Pancreas (tissue), 10 donors: ENCODE measurements around the gene PIK3CD. TPM values are rescaled to one million over a fixed set of nuclear protein-coding genes. Genes with fewer than 3 reads are reported as not detected.

ENCODE experiments used
- ATAC-seq, 4 donors: fragments of 200-7000 bp; cut with Tn5 transposase; one replicate each; pipeline versions ENCODE4 v1.8.0 to v1.9.1; 2020; ENCODE audit warnings: mild to moderate bottlenecking in 4 of 4, moderate library complexity in 4 of 4
- DNase-seq, 6 donors: peaks; one replicate each; pipeline ENCODE4 v3.0.0-alpha.2; 2020
- FAIRE-seq: peaks from 2 replicates; lab custom pipeline; 2012; peaks lifted over from hg19 to GRCh38; lab: Jason Lieb, UNC
- H3K27ac ChIP-seq, 4 donors: fragments of 200-600 bp; sonication (generic); 1 replicate in 3 of 4; 2 replicates in 1 of 4; pipeline versions ENCODE4 v1.5.0 to v1.8.0; 2020
- H3K27me3 ChIP-seq, 4 donors: fragments of 200-600 bp; one replicate each; pipeline ENCODE4 v1.8.0; 2021
- H3K36me3 ChIP-seq, 3 donors: fragments of 200-600 bp; sonication (generic) in 1 of 3; one replicate each; pipeline versions ENCODE4 v1.5.0 to v1.8.0; 2020 to 2021
- H3K4me1 ChIP-seq, 3 donors: fragments of 200-600 bp; one replicate each; pipeline ENCODE4 v1.8.0; 2021
- H3K4me3 ChIP-seq, 4 donors: fragments of 200-600 bp; sonication (generic) in 2 of 4; one replicate each; pipeline versions ENCODE4 v1.5.0 to v1.8.0; 2020 to 2021
- H3K9me3 ChIP-seq, 4 donors: fragments of 200-600 bp; one replicate each; pipeline ENCODE4 v1.8.0; 2021
- WGBS, 2 donors: extraction: QIAGEN DNeasy Blood & Tissue Kit; methylation state at CpG; one replicate each; pipeline ENCODE4 v1.1.7; 2013; 5-methylcytosine and 5-hydroxymethylcytosine counted together
- intact Hi-C, 3 donors: fragments of 100-400 bp; cut with DNase I; formaldehyde crosslinking; loops; one replicate each; pipeline versions ENCODE4 v1.11.1 to v1.14.2; 2022
- polyA plus RNA-seq, 2 donors: library from polyadenylated mRNA; stranded (reverse); fragments of 200-250 nt; gene quantifications; one replicate each; pipeline ENCODE4 v1.2.3, GENCODE V29; 2013
- total RNA-seq, 6 donors: library from RNA; stranded (reverse); fragmentation: NEBNext Ultra II Directional in 4 of 6; extraction: Animal tissue kit (Norgen Biotek cat#: 25700) in 4 of 6; gene quantifications; one replicate each; pipeline versions ENCODE4 v1.2.1 to v1.2.4, GENCODE V29; 2021 to 2023
- TF ChIP-seq, protein P1 (sequence below), 4 donors: fragments of 200-600 bp; sonication (generic) in 3 of 4; IDR thresholded peaks; one replicate each; pipeline versions ENCODE4 v1.5.0 to v1.8.0; 2021; ENCODE audit warnings: antibody characterized with exemption in 4 of 4
- donor health status: healthy with polysubstance abuse.
- donor health status: DM: no; HTN: no; CAD: no; lungs with moderate emphysema.
- donor health status: DM: no; HTN: no; CAD: no.
- donor health status: control.
- donor health status: control.
- donor health status: Bipolar disorder and iron deficiency.
- donor health status: DM: yes; HTN: yes; CAD: no.
- donor health status: DM: no; HTN: no; CAD: no.
- donor health status: DM: no; HTN: no; CAD: no.
- donor health status: DM: yes; HTN: yes; CAD: no.

Gene PIK3CD
- total and polyA plus RNA-seq, 8 donors: 1.9 to 10.6 (median 2.3) TPM

DNA sequence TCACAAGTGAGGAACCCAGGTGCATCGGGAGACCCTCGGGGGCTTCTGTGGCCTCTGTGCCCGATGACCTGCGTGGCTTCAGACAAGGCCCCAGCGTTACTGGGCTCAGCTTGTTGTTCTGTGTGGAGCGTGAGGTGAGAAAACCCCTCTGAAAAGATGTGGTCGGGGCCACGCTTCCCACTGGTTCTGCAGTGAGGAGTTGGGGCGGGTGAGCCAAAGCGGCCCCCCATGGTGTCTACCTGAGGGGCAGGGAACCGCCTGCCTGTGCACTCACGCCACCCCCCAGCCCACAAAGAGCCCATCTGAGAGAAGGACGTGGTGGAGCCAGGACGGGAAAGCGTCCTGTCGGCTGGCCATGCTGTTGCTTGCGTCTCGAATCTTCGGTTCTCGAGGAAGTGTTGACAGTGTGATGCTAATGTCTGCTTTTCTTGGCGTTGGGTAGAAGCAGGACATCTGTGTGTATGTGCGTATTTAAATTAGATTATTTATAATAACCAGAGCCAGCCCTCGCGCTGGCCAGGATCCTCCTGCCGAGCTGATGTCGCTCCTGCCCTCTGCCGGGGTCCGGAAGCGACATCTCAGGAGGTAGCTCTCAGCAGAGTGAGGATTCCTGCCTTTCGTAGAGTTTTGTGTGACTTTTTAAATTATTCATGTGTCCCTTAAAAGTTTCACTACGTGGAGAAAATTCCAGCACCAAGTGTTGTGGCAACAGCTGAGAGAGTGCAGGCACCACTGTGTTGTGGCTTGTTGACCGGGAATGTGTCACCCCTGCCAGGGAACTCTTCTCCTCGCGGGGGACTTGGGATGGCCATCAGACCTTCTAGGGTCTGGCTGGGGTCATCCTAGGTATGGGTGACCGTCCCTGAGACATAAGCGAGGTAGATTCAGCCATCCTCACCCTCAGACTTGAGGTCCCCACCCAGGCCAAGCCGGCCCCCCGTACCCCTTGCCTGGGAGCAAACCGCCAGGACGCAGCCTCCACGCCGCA is 47.5 kb upstream of the PIK3CD start:
- Histone ChIP-seq H3K27me3 (no peaks in the 10 kb centered on the region), H3K27ac (no peak overlapping the region), H3K4me3 (no peak overlapping the region), H3K36me3 (peaks cover 0 to 20% (median 9%) of the 10 kb centered on the region in 3 donors), H3K4me1 (no peaks in the 10 kb centered on the region), H3K9me3 (no peaks in the 10 kb centered on the region)
- DNase-seq (peak in 1 of 6 donors; percentile 38), FAIRE-seq (no peak), ATAC-seq (no peak)
- WGBS, 2 donors: 91 to 92% methylated on average over 42 of the region's 42 CpGs
- intact Hi-C loops: no loop called here
- TF ChIP-seq, protein P1, sequence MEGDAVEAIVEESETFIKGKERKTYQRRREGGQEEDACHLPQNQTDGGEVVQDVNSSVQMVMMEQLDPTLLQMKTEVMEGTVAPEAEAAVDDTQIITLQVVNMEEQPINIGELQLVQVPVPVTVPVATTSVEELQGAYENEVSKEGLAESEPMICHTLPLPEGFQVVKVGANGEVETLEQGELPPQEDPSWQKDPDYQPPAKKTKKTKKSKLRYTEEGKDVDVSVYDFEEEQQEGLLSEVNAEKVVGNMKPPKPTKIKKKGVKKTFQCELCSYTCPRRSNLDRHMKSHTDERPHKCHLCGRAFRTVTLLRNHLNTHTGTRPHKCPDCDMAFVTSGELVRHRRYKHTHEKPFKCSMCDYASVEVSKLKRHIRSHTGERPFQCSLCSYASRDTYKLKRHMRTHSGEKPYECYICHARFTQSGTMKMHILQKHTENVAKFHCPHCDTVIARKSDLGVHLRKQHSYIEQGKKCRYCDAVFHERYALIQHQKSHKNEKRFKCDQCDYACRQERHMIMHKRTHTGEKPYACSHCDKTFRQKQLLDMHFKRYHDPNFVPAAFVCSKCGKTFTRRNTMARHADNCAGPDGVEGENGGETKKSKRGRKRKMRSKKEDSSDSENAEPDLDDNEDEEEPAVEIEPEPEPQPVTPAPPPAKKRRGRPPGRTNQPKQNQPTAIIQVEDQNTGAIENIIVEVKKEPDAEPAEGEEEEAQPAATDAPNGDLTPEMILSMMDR (IDR thresholded peaks at IDR 0.05): no peak

DNA sequence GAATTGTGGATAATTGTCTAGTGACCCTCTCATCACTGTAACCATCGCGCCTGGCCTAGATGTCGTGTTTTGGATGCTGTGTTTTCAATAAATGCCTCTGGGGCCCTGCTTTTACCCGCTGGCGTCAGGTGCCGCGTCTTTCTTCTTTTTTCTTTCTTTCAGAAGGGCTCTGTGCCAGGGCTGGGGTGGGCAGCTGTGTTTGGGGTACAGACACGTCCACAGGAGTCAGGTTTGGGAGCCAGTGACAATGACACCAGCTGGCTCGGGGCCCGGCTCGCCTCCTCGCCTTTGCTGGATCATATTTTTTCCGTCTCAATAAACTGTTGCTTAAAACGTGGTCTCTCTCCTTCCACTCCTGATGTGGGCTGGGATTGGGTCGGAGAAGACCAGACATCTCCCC is 46.7 kb upstream of the PIK3CD start:
- Histone ChIP-seq H3K27me3 (no peaks in the 10 kb centered on the region), H3K4me1 (no peaks in the 10 kb centered on the region), H3K4me3 (no peak overlapping the region), H3K27ac (no peak overlapping the region), H3K36me3 (peaks cover 0 to 20% (median 9%) of the 10 kb centered on the region in 3 donors), H3K9me3 (no peaks in the 10 kb centered on the region)
- FAIRE-seq (no peak), ATAC-seq (no peak), DNase-seq (no peak)
- intact Hi-C loops: no loop called here
- TF ChIP-seq, protein P1 (IDR thresholded peaks at IDR 0.05): no peak
- WGBS, 2 donors: 89 to 90% methylated on average over 15 of the region's 15 CpGs

DNA sequence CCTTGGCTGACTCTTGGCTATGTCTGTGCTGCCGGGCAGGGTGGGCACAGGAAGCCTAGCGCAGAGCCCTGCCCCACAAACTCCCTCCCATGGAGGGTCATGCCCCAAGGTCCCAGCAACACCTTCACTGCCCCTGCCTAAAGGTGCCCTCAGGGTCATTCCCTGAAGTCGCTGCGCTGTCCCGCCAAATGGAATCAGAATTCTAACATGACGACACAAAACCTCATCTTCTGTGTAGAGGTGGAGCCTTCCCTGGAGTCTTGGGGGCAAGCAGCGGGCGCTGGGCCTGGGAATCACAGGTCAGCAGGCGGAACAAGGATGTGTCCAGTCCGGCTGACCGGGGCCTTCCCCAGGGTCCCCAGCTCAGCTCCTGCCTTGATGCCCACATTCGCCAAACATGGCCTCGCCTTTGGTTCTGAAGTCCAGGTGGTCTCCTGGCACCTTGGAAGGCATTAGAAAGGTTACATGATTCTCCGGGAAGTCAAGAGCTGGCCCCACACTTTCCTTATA is 45.5 kb upstream of the PIK3CD start:
- FAIRE-seq (no peak), ATAC-seq (no peak), DNase-seq (no peak)
- intact Hi-C loops: no loop called here
- no peaks in the 10 kb centered on the region for H3K9me3 ChIP-seq
- TF ChIP-seq, protein P1 (IDR thresholded peaks at IDR 0.05): no peak
- 97 to 99% methylated on average over 14 of the region's 14 CpGs for WGBS, 2 donors
- H3K27ac ChIP-seq: no peak overlapping the region
- H3K27me3 ChIP-seq: no peaks in the 10 kb centered on the region
- no peak overlapping the region for H3K4me3 ChIP-seq
- peaks cover 0 to 17% (median 9%) of the 10 kb centered on the region in 3 donors for H3K36me3 ChIP-seq
- H3K4me1 ChIP-seq: no peaks in the 10 kb centered on the region

DNA sequence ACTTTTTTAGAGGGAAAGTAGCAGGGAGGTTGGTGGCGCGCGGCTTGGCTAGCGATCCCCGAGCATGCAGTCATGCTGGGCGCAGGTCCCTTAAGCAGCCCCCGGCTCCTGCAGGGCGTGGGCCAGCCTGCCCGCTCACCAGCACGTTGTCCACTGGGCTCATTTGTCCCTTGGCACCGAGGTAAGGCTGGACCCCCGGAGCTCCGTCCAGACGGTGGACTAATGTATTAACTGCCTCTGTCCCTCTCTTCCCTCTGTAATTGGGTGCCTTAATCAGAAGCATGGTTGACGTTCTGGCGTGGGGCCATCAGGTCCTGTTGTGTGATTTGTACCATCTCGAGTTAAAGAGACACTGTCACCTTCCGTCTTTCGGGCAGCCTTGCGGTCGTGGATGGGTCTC is 45.1 kb upstream of the PIK3CD start:
- no peak for FAIRE-seq
- Histone ChIP-seq H3K9me3 (no peaks in the 10 kb centered on the region), H3K4me3 (no peak overlapping the region), H3K4me1 (no peaks in the 10 kb centered on the region), H3K36me3 (peaks cover 0 to 12% (median 7%) of the 10 kb centered on the region in 3 donors), H3K27ac (no peak overlapping the region), H3K27me3 (no peaks in the 10 kb centered on the region)
- peak in 2 of 6 donors; percentile 47 to 56 for DNase-seq
- TF ChIP-seq, protein P1 (IDR thresholded peaks at IDR 0.05): no peak
- intact Hi-C loops: no loop called here
- WGBS, 2 donors: 88% methylated on average over 21 of the region's 21 CpGs
- ATAC-seq: no peak
